HG02970 (cell line): ENCODE measurements around the gene PCSK2.

ENCODE experiments used
- ATAC-seq: cut with Tn5 transposase; IDR thresholded peaks from one replicate; pipeline ENCODE4 v1.9.1; 2021; ENCODE audit warnings: mild to moderate bottlenecking, moderate library complexity, moderate number of reproducible peaks; ENCODE audit not compliant: unreplicated experiment, low FRiP score

PCSK2 gene

GRCh38 chr20:17524560-17524959, 297.7 kb downstream of the PCSK2 start:
- ATAC-seq: no peak

GRCh38 chr20:17525132-17525531, 298.3 kb downstream of the PCSK2 start:
- no peak for ATAC-seq

- no peak for ATAC-seq
Observed at GRCh38 chr20:17525650-17526049, 298.8 kb downstream of the PCSK2 start.

GRCh38 chr20:17529586-17529985, 302.7 kb downstream of the PCSK2 start:
- no peak for ATAC-seq

- ATAC-seq: no peak
Observed at GRCh38 chr20:17530153-17530552, 303.3 kb downstream of the PCSK2 start.

GRCh38 chr20:17530716-17531664, 304.1 kb downstream of the PCSK2 start, which contains the start of gene BFSP1:
Gene BFSP1, minus strand, starts transcription at chr20:17531379. Its CDS starts 50 bp downstream, at chr20:17531329.
- ATAC-seq: no peak

GRCh38 chr20:17531665-17532025, 304.8 kb downstream of the PCSK2 start:
- no peak for ATAC-seq

GRCh38 chr20:17533396-17533795, 306.6 kb downstream of the PCSK2 start:
- ATAC-seq: no peak

- no peak for ATAC-seq
Observed at GRCh38 chr20:17534077-17534476, 307.2 kb downstream of the PCSK2 start.
